Measurements from ENCODE around the gene LYSMD4.

The LYSMD4 gene

GRCh38 chr15:99731336-99732123 lies 1.7 kb downstream of the LYSMD4 start:
- DNase-seq (ENCODE audit: low read depth in 2 of 2) = no peak

GRCh38 chr15:99729920-99730319 lies 3.3 kb downstream of the LYSMD4 start:
- DNase-seq (ENCODE audit: low read depth in 2 of 2) = no peak

GRCh38 chr15:99729327-99729726 lies 3.9 kb downstream of the LYSMD4 start:
- DNase-seq (ENCODE audit: low read depth in 2 of 2) = no peak

GRCh38 chr15:99728916-99729315 lies 4.3 kb downstream of the LYSMD4 start:
- no peak for DNase-seq (ENCODE audit: low read depth in 2 of 2)

GRCh38 chr15:99727733-99728132 lies 5.5 kb downstream of the LYSMD4 start:
- no peak for DNase-seq (ENCODE audit: low read depth in 2 of 2)

GRCh38 chr15:99727330-99727729 lies 5.9 kb downstream of the LYSMD4 start:
- no peak for DNase-seq (ENCODE audit: low read depth in 2 of 2)

GRCh38 chr15:99726333-99726732 lies 6.9 kb downstream of the LYSMD4 start:
- no peak for DNase-seq (ENCODE audit: low read depth in 2 of 2)

- no peak for DNase-seq (ENCODE audit: low read depth in 2 of 2)
These were observed 10.8 kb downstream of the LYSMD4 start for GRCh38 chr15:99722406-99722805.

- DNase-seq (ENCODE audit: low read depth in 2 of 2) = no peak
These were observed 11.3 kb downstream of the LYSMD4 start for GRCh38 chr15:99721896-99722295.

GRCh38 chr15:99721104-99721778 lies 12.0 kb downstream of the LYSMD4 start:
- no peak for DNase-seq (ENCODE audit: low read depth in 2 of 2)

- no peak for DNase-seq (ENCODE audit: low read depth in 2 of 2)
These were observed 12.7 kb downstream of the LYSMD4 start for GRCh38 chr15:99720533-99720932.

- DNase-seq (ENCODE audit: low read depth in 2 of 2) = no peak
These were observed 14.1 kb downstream of the LYSMD4 start for GRCh38 chr15:99719096-99719541.

- no peak for DNase-seq (ENCODE audit: low read depth in 2 of 2)
These were observed 14.8 kb downstream of the LYSMD4 start for GRCh38 chr15:99718421-99718820.

- DNase-seq (ENCODE audit: low read depth in 2 of 2) = no peak
These were observed 15.9 kb downstream of the LYSMD4 start for GRCh38 chr15:99717161-99718009.

- no peak for DNase-seq (ENCODE audit: low read depth in 2 of 2)
These were observed 16.6 kb downstream of the LYSMD4 start for GRCh38 chr15:99716540-99717095.

- DNase-seq (ENCODE audit: low read depth in 2 of 2) = no peak
These were observed 20.8 kb downstream of the LYSMD4 start for GRCh38 chr15:99712415-99712814.

- DNase-seq (ENCODE audit: low read depth in 2 of 2) = no peak
These were observed 21.6 kb downstream of the LYSMD4 start for GRCh38 chr15:99711625-99712024.

- DNase-seq (ENCODE audit: low read depth in 2 of 2) = no peak
These were observed 23.8 kb downstream of the LYSMD4 start for GRCh38 chr15:99709243-99709986.

- no peak for DNase-seq (ENCODE audit: low read depth in 2 of 2)
These were observed 24.7 kb downstream of the LYSMD4 start for GRCh38 chr15:99708563-99708962.

GRCh38 chr15:99707473-99708270 lies 25.6 kb downstream of the LYSMD4 start:
- no peak for DNase-seq (ENCODE audit: low read depth in 2 of 2)

Measured in stimulated activated CD8-positive, alpha-beta memory T cell treated with anti-CD3 and anti-CD28 coated beads, Interleukin-7, amount 100 ng/mL, for 4 hours (primary cell).